ENCODE results near the gene INTS3. TPM values are rescaled to one million over a fixed set of nuclear protein-coding genes. Genes with fewer than 3 reads are reported as not detected.

INTS3 gene
- total and polyA plus RNA-seq, 8 donors, result 13.5 to 56.2 (median 20.0) TPM

- no peaks in the 10 kb centered on the region for H3K36me3 ChIP-seq
- H3K4me3 ChIP-seq, result peak overlapping the region; percentile 56 to 86 (median 67)
- WGBS, 2 donors, result 0% methylated on average over 19 of the region's 19 CpGs
- H3K27me3 ChIP-seq, result no peaks in the 10 kb centered on the region
- FAIRE-seq (no peak), DNase-seq (peak; percentile 36 to 79 (median 59)), ATAC-seq (peak; percentile 6 to 33 (median 32))
- peak overlapping the region; percentile 86 to 99 (median 96) for H3K27ac ChIP-seq
- intact Hi-C loops (cut with DNase I), result no loop called here
- no peaks in the 10 kb centered on the region for H3K9me3 ChIP-seq
- TF ChIP-seq CTCF (IDR thresholded peaks at IDR 0.05), result no peak
- peaks cover 0 to 21% (median 5%) of the 10 kb centered on the region in 3 donors for H3K4me1 ChIP-seq
Measured at GRCh38 chr1:153728305-153729066, 636 bp downstream of the INTS3 start.

GRCh38 chr1:153730468-153730988, 2.7 kb downstream of the INTS3 start:
- ATAC-seq (no peak), DNase-seq (no peak), FAIRE-seq (no peak)
- H3K4me1 ChIP-seq, result peaks cover 0 to 21% (median 5%) of the 10 kb centered on the region in 3 donors
- no peaks in the 10 kb centered on the region for H3K27me3 ChIP-seq
- peak overlapping the region in 2 of 4 donors; percentile 44 to 99 for H3K27ac ChIP-seq
- 53 to 55% methylated on average over 5 of the region's 5 CpGs for WGBS, 2 donors
- intact Hi-C loops (cut with DNase I), result no loop called here
- TF ChIP-seq CTCF (IDR thresholded peaks at IDR 0.05), result no peak
- no peaks in the 10 kb centered on the region for H3K36me3 ChIP-seq
- H3K4me3 ChIP-seq, result no peak overlapping the region
- H3K9me3 ChIP-seq, result no peaks in the 10 kb centered on the region

GRCh38 chr1:153733970-153734369, 6.1 kb downstream of the INTS3 start:
- FAIRE-seq, result no peak
- Histone ChIP-seq H3K9me3 (no peaks in the 10 kb centered on the region), H3K27me3 (no peaks in the 10 kb centered on the region), H3K4me3 (no peak overlapping the region), H3K4me1 (peaks cover 0 to 17% (median 4%) of the 10 kb centered on the region in 3 donors), H3K36me3 (no peaks in the 10 kb centered on the region), H3K27ac (peak overlapping the region in 2 of 4 donors; percentile 42 to 57)
- no peak for TF ChIP-seq CTCF (IDR thresholded peaks at IDR 0.05)
- intact Hi-C loops (cut with DNase I), result no loop called here
- ATAC-seq, result peak in 3 of 4 donors; percentile 73 to 80 (median 75)
- no peak for DNase-seq
- 30 to 32% methylated on average over 1 of the region's 1 CpG for WGBS, 2 donors

- ATAC-seq, result peak in 2 of 4 donors; percentile 8 to 24
Measured at GRCh38 chr1:153734396-153735089, 6.7 kb downstream of the INTS3 start.

More at GRCh38 chr1:153734396-153735089, 6.7 kb downstream of the INTS3 start:
- Histone ChIP-seq H3K36me3 (no peaks in the 10 kb centered on the region), H3K4me1 (peaks cover 0 to 11% (median 0%) of the 10 kb centered on the region in 3 donors), H3K4me3 (no peak overlapping the region), H3K9me3 (no peaks in the 10 kb centered on the region), H3K27ac (peak overlapping the region in 2 of 4 donors; percentile 42 to 57), H3K27me3 (no peaks in the 10 kb centered on the region)
- DNase-seq (no peak), FAIRE-seq (no peak)
- TF ChIP-seq CTCF (IDR thresholded peaks at IDR 0.05), result no peak
- WGBS, 2 donors, result 77 to 80% methylated on average over 3 of the region's 3 CpGs
- intact Hi-C loops (cut with DNase I), result no loop called here

Measured in pancreas (tissue), 10 donors.